Astrocyte (in vitro differentiated cells and primary cell): Measurements from ENCODE around the gene C19orf18. TPM values are rescaled to one million over a fixed set of nuclear protein-coding genes. Genes with fewer than 3 reads are reported as not detected.
A peak's percentile ranks its signal among the peaks of the same experiment; 100 is the strongest.

ENCODE experiments used
- DNase-seq: peaks from one replicate; pipeline ENCODE4 v3.0.0-alpha.2; 2010; ENCODE audit warnings: low read depth
- FAIRE-seq: peaks from 2 replicates; lab custom pipeline; 2011; peaks lifted over from hg19 to GRCh38; lab: Jason Lieb, UNC
- H2AFZ ChIP-seq: 2 replicates; pipeline ENCODE4 v1.6.0; 2012; ENCODE audit warnings: low read depth, low read length, inconsistent platforms
- H3K27ac ChIP-seq: 2 replicates; pipeline ENCODE4 v1.5.1; 2011; ENCODE audit warnings: low read depth, low read length, inconsistent platforms
- H3K27me3 ChIP-seq: 2 replicates; pipeline ENCODE4 v1.6.0; 2011; ENCODE audit warnings: low read length, inconsistent platforms; ENCODE audit not compliant: insufficient read depth
- H3K36me3 ChIP-seq: 2 replicates; pipeline ENCODE4 v1.5.1; 2011; ENCODE audit warnings: low read length, inconsistent platforms; ENCODE audit not compliant: insufficient read depth
- H3K4me1 ChIP-seq: 2 replicates; pipeline ENCODE4 v1.5.1; 2011; ENCODE audit warnings: low read length, inconsistent platforms; ENCODE audit not compliant: insufficient read depth
- H3K4me2 ChIP-seq: 2 replicates; pipeline ENCODE4 v1.6.0; 2012; ENCODE audit warnings: low read length, inconsistent platforms
- H3K4me3 ChIP-seq: 2 replicates; pipeline ENCODE4 v1.5.1; 2011; ENCODE audit warnings: low read depth, mild to moderate bottlenecking, low read length, inconsistent platforms; ENCODE audit not compliant: insufficient read depth
- H3K79me2 ChIP-seq: 2 replicates; pipeline ENCODE4 v1.6.0; 2012; ENCODE audit warnings: mild to moderate bottlenecking, low read length, inconsistent platforms; ENCODE audit not compliant: insufficient read depth
- H3K9ac ChIP-seq: 2 replicates; pipeline ENCODE4 v1.6.0; 2012; ENCODE audit warnings: mild to moderate bottlenecking, low read length, inconsistent platforms
- H3K9me3 ChIP-seq: 2 replicates; pipeline ENCODE4 v1.5.1; 2012; ENCODE audit warnings: low read depth, mild to moderate bottlenecking, low read length, inconsistent platforms; ENCODE audit not compliant: insufficient read depth
- H4K20me1 ChIP-seq: 2 replicates; pipeline ENCODE4 v1.6.0; 2012; ENCODE audit warnings: low read length, inconsistent platforms; ENCODE audit not compliant: insufficient read depth
- H3K27ac Mint-ChIP-seq: one replicate; pipeline ENCODE4 v1.8.0; 2021; ENCODE audit warnings: mild to moderate bottlenecking, mixed read lengths; ENCODE audit not compliant: unreplicated experiment
- H3K27me3 Mint-ChIP-seq: one replicate; pipeline ENCODE4 v1.8.0; 2021; ENCODE audit warnings: low read depth, mixed read lengths; ENCODE audit not compliant: unreplicated experiment
- H3K36me3 Mint-ChIP-seq: one replicate; pipeline ENCODE4 v1.8.0; 2021; ENCODE audit warnings: low read depth, mixed read lengths; ENCODE audit not compliant: unreplicated experiment
- H3K4me1 Mint-ChIP-seq: one replicate; pipeline ENCODE4 v1.8.0; 2021; ENCODE audit warnings: low read depth, mixed read lengths; ENCODE audit not compliant: unreplicated experiment
- H3K4me3 Mint-ChIP-seq: one replicate; pipeline ENCODE4 v1.8.0; 2021; ENCODE audit warnings: mild to moderate bottlenecking, moderate library complexity, mixed read lengths; ENCODE audit not compliant: unreplicated experiment
- H3K9me3 Mint-ChIP-seq: one replicate; pipeline ENCODE4 v1.8.0; 2021; ENCODE audit warnings: mild to moderate bottlenecking, mixed read lengths; ENCODE audit not compliant: unreplicated experiment
- CTCF ChIP-seq: IDR thresholded peaks from 2 replicates; pipeline ENCODE4 v1.5.1; 2011; ENCODE audit warnings: low read depth, mild to moderate bottlenecking, inconsistent platforms, low read length, moderate library complexity; ENCODE audit not compliant: insufficient read depth
- EZH2 ChIP-seq: IDR thresholded peaks from 2 replicates; pipeline ENCODE4 v1.6.1; 2012; ENCODE audit warnings: mild to moderate bottlenecking, low read length, inconsistent platforms; ENCODE audit not compliant: insufficient read depth
- total RNA-seq: library from RNA; stranded (reverse); gene quantifications from 2 replicates; pipeline ENCODE4 v1.2.1, GENCODE V29; 2021

Gene C19orf18
- total RNA-seq, 1 donor from 2014 or later, result 0.66 TPM

- no peaks in the 10 kb centered on the region for H4K20me1 ChIP-seq
- H3K4me3 Mint-ChIP-seq, result peak within 1 kb of the TSS; percentile 93
- peaks cover 12% of the 10 kb centered on the region for H3K4me1 Mint-ChIP-seq
- H3K27me3 Mint-ChIP-seq, result no peaks in the 10 kb centered on the region
- no peaks in the 10 kb centered on the region for H3K27me3 ChIP-seq
- peaks cover 64% of the 10 kb centered on the region for H3K9me3 ChIP-seq
- peaks cover 81% of the 10 kb centered on the region for H3K9me3 Mint-ChIP-seq
- DNase-seq (peak; percentile 78), FAIRE-seq (no peak)
- H3K4me2 ChIP-seq, result peak within 1 kb of the TSS; percentile 89
- no peaks in the 10 kb centered on the region for H3K4me1 ChIP-seq
- H3K4me3 ChIP-seq, result peak within 1 kb of the TSS; percentile 78
- peak within 1 kb of the TSS; percentile 78 for H3K27ac Mint-ChIP-seq
- H3K9ac ChIP-seq, result peak within 1 kb of the TSS; percentile 89
- no peak for TF ChIP-seq CTCF
- no peak for TF ChIP-seq EZH2
- H3K36me3 ChIP-seq, result peaks cover 9% of the 10 kb centered on the region
- H3K36me3 Mint-ChIP-seq, result peaks cover 84% of the 10 kb centered on the region
- peaks cover 36% of the 10 kb centered on the region for H3K79me2 ChIP-seq
- peak within 1 kb of the TSS; percentile 83 for H3K27ac ChIP-seq
- H2AFZ ChIP-seq, result peak within 1 kb of the TSS; percentile 98
Measured at GRCh38 chr19:58002384-58003173, 28.2 kb upstream of the C19orf18 start, which contains the start of gene ZNF606. ZNF606 (minus strand) TSS chr19:58002820; CDS start chr19:58001319, 1,501 bp downstream.

GRCh38 chr19:58001895-58002369 is 27.6 kb upstream of the C19orf18 start:
- Histone ChIP-seq H3K9ac (peak overlapping the region; percentile 89), H4K20me1 (no peaks in the 10 kb centered on the region), H3K79me2 (peaks cover 36% of the 10 kb centered on the region), H3K9me3 (peaks cover 62% of the 10 kb centered on the region), H3K36me3 (peaks cover 10% of the 10 kb centered on the region), H3K4me2 (peak overlapping the region; percentile 89), H2AFZ (peak overlapping the region; percentile 98), H3K4me1 (no peaks in the 10 kb centered on the region), H3K27me3 (no peaks in the 10 kb centered on the region), H3K27ac (peak overlapping the region; percentile 83), H3K4me3 (peak overlapping the region; percentile 78)
- peaks cover 84% of the 10 kb centered on the region for H3K36me3 Mint-ChIP-seq
- H3K9me3 Mint-ChIP-seq, result peaks cover 81% of the 10 kb centered on the region
- DNase-seq (peak; percentile 25), FAIRE-seq (no peak)
- peaks cover 12% of the 10 kb centered on the region for H3K4me1 Mint-ChIP-seq
- H3K27ac Mint-ChIP-seq, result peak overlapping the region; percentile 78
- H3K4me3 Mint-ChIP-seq, result peak overlapping the region; percentile 93
- TF ChIP-seq EZH2 (no peak), CTCF (no peak)
- no peaks in the 10 kb centered on the region for H3K27me3 Mint-ChIP-seq
